Calu3 (cell line): Measurements from ENCODE around the gene OR10V1. TPM values are rescaled to one million over a fixed set of nuclear protein-coding genes. Genes with fewer than 3 reads are reported as not detected.

Source experiments
- BruUV-seq: library from RNA; stranded (reverse); fragments of 400-500 nt; replicated peaks from 2 replicates; lab custom pipeline; 2021; lab: Mats Ljungman, UMichigan
- CTCF ChIA-PET: fragments of 300-600 bp; sonication (Branson Sonifier 250); formaldehyde crosslinking; loops from one replicate; lab custom pipeline; 2022; ENCODE audit warnings: antibody characterized with exemption; lab: Charles Lee
- DNase-seq: peaks from one replicate; pipeline ENCODE4 v3.0.0; 2022
- H3K27ac Mint-ChIP-seq: one replicate; pipeline ENCODE4 v1.8.0; 2022; ENCODE audit warnings: mixed read lengths; ENCODE audit not compliant: unreplicated experiment
- H3K27me3 Mint-ChIP-seq: one replicate; pipeline ENCODE4 v1.8.0; 2022; ENCODE audit warnings: mixed read lengths; ENCODE audit not compliant: unreplicated experiment
- H3K36me3 Mint-ChIP-seq: one replicate; pipeline ENCODE4 v1.8.0; 2022; ENCODE audit warnings: mild to moderate bottlenecking, moderate library complexity, mixed read lengths; ENCODE audit not compliant: insufficient read depth, unreplicated experiment
- H3K4me1 Mint-ChIP-seq: one replicate; pipeline ENCODE4 v1.8.0; 2022; ENCODE audit warnings: mild to moderate bottlenecking, low read depth, mixed read lengths; ENCODE audit not compliant: unreplicated experiment
- H3K4me3 Mint-ChIP-seq: one replicate; pipeline ENCODE4 v1.8.0; 2022; ENCODE audit warnings: mild to moderate bottlenecking, low read depth, moderate library complexity, mixed read lengths; ENCODE audit not compliant: unreplicated experiment
- H3K9me3 Mint-ChIP-seq: one replicate; pipeline ENCODE4 v1.8.0; 2022; ENCODE audit warnings: low read depth, mixed read lengths; ENCODE audit not compliant: unreplicated experiment
- CTCF ChIP-seq: fragments of 200-600 bp; IDR thresholded peaks from one replicate; pipeline ENCODE4 v1.8.0; 2022; ENCODE audit warnings: antibody characterized with exemption; ENCODE audit not compliant: unreplicated experiment
- intact Hi-C: fragments of 100-400 bp; cut with micrococcal nuclease; formaldehyde crosslinking; loops from one replicate; pipeline ENCODE4 v1.10.0; 2022; ENCODE audit not compliant: unreplicated experiment
- total RNA-seq: library from RNA; stranded (reverse); gene quantifications from 2 replicates; pipeline ENCODE4 v1.2.3, GENCODE V29; 2022

The OR10V1 gene
- total RNA-seq, 1 experiment from 2014 or later: not detected

- intact Hi-C loops: no loop called here
- CTCF ChIA-PET: no interaction called here
- H3K36me3 Mint-ChIP-seq: no peaks in the 10 kb centered on the region
- no peak for DNase-seq
- H3K27ac Mint-ChIP-seq: no peak overlapping the region
- no TSS peak for BruUV-seq
- TF ChIP-seq CTCF: no peak
- peaks cover 8% of the 10 kb centered on the region for H3K4me1 Mint-ChIP-seq
- H3K27me3 Mint-ChIP-seq: peaks cover 20% of the 10 kb centered on the region
- no peak overlapping the region for H3K4me3 Mint-ChIP-seq
- peaks cover 5% of the 10 kb centered on the region for H3K9me3 Mint-ChIP-seq
Measured at GRCh38 chr11:59727426-59727825, 13.8 kb upstream of the OR10V1 start.

- DNase-seq: no peak
- H3K4me3 Mint-ChIP-seq: no peak overlapping the region
- CTCF ChIA-PET: interaction anchor here (0.6 kb wide), 1 partner anchor 382 kb away, joined by 3 read pairs; no protein-coding TSS in a partner anchor
- H3K27me3 Mint-ChIP-seq: peaks cover 32% of the 10 kb centered on the region
- intact Hi-C loops: no loop called here
- TF ChIP-seq CTCF: no peak
- H3K9me3 Mint-ChIP-seq: peaks cover 2% of the 10 kb centered on the region
- H3K27ac Mint-ChIP-seq: no peak overlapping the region
- H3K36me3 Mint-ChIP-seq: no peaks in the 10 kb centered on the region
- H3K4me1 Mint-ChIP-seq: peaks cover 5% of the 10 kb centered on the region
- no TSS peak for BruUV-seq
Measured at GRCh38 chr11:59724066-59724465, 10.4 kb upstream of the OR10V1 start.

GRCh38 chr11:59719556-59719955, 5.9 kb upstream of the OR10V1 start:
- Mint-ChIP-seq H3K27me3 (peaks cover 76% of the 10 kb centered on the region), H3K4me1 (no peaks in the 10 kb centered on the region), H3K4me3 (no peak overlapping the region), H3K36me3 (no peaks in the 10 kb centered on the region), H3K9me3 (no peaks in the 10 kb centered on the region), H3K27ac (no peak overlapping the region)
- CTCF ChIA-PET: no interaction called here
- BruUV-seq: no TSS peak
- intact Hi-C loops: no loop called here
- no peak for DNase-seq
- TF ChIP-seq CTCF: no peak

GRCh38 chr11:59716051-59716450, 2.4 kb upstream of the OR10V1 start:
- Mint-ChIP-seq H3K36me3 (no peaks in the 10 kb centered on the region), H3K27me3 (peaks cover 67% of the 10 kb centered on the region), H3K9me3 (no peaks in the 10 kb centered on the region), H3K27ac (no peak overlapping the region), H3K4me1 (no peaks in the 10 kb centered on the region), H3K4me3 (no peak overlapping the region)
- intact Hi-C loops: no loop called here
- CTCF ChIA-PET: no interaction called here
- no peak for TF ChIP-seq CTCF
- DNase-seq: no peak
- no TSS peak for BruUV-seq
